Measurements from ENCODE around the gene ZBTB42.
A peak's percentile ranks its signal among the peaks of the same experiment; 100 is the strongest.
"Not testable (repeated sequence)": the region's sequence is repeated elsewhere in the genome, so short reads cannot be mapped to it uniquely, and the experiment has no call there.

ZBTB42 gene

DNA sequence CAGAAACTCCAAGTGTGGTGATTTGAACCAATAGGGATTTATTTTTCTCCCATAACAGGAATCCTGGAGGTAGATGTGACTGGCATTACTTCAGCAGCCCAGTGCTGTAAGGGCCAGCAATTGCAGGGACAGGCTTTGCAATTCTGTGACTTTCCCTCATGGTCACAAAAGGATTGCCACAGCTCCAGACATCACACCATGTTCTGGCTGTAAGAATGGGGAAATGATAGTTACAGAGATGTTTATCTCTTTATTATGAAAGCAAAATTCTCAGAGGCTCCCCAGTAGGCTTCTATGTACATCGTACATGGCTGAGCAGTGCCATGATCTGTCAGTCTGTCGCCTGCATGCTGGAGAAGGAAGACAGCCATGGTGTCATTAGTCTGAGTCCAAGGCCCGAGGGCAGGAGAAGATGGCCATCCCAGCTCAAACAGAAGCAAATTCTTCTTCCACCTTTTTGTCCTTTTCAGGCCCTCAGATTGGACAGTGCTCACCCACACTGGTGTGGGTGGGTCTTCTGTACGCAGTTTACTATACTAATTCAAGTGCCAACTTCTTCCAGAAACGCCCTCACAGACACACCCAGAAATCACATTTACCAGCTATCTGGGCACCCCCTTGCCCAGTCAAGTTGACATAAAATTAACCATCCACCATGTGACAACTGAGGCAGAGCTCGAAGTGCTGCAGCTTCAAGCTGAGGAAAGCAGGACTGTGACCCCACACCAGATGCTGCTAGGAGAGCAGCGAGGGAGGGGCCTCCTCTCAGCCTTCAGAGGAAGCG lies 17.2 kb downstream of the ZBTB42 start:
- no peak for DNase-seq

DNA sequence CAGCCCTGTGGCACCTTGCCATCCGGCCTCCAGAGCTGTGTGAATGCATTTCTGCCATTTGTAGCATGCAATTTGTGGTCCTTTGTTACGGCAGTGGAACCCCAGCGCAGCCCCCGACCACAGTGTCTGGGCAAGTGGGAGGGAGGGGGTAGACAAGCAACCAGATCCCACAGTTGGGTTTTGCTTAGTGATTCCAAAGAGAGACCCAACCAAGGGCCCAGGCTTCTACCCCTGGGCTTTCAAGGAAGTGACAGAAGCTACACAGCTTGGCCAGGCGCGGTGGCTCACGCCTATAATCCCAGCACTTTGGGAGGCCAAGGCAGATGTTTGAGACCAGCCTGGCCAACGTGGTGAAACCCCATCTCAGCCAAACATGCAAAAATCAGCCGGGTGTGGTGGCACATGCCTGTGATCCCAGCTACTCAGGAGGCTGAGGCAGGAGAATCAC lies 17.8 kb downstream of the ZBTB42 start:
- no peak for DNase-seq

- no peak for DNase-seq
Observed at GRCh38 chr14:104819361-104819781, 18.5 kb downstream of the ZBTB42 start.

DNA sequence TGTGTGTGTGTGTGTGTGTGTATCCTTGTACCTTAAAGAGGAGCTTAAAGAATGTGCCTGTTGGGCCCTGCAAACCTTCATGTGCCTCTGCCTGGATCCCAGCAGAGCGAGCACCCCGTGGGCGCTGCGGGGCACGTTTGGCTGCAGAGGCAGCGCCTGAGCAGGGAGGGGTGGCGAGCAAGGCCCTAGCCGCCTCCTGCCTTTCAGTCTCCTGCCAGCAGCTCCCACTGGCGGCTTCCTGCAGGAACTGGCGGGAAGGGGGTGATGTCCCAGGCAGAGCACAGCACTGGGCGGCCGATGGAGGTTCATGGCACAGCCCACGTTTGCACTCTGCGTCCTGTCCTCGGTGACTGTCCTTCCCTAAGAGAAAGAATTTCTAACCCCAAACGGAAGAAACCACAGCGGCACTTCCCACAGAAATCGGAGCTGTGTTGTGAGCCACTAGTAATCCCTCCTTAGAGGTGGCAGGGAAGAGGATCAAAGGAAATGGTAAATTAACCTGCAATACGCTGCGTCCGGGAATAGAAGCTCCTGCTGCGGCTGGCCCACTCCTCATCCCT lies 19.8 kb downstream of the ZBTB42 start:
- DNase-seq, result no peak

DNA sequence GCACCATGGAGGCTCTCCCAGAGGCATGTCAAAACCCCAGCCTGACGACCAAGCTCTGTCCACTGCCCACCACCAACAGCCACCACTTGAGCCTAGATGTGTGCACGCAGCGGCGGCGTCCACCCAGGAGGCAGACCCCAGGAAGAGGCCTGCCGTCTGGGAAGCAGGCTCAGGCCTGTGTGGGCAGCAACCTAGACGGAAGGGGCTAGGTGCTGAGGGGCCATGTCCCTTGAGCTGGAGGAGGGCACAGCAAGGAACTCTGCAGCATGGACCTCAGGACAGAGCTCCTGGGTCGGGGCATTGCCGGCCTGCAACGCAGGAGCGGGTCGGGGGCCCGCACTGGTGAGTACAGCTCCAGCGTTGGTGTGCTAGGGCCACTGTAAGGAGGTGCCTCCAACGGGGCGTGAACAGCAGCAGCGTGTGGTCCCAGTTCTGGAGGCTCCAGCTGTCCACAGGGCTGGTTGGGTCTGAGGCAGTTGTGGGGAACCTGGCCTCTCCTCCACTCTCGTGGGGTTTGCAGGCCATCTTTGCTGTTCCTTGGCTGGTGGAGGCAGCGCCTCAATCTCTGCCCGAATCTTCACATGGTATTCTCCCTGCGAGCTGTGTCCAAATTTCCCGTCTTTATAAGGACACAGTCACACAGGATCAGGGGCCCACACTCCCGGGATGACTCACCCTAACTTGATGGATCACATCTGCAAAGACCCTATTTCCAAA lies 20.5 kb downstream of the ZBTB42 start:
- DNase-seq, result no peak

- no peak for DNase-seq
Observed at GRCh38 chr14:104821971-104822608, 21.2 kb downstream of the ZBTB42 start.

- DNase-seq, result no peak
Observed at GRCh38 chr14:104822821-104823615, 22.1 kb downstream of the ZBTB42 start.

- DNase-seq, result no peak
Observed at GRCh38 chr14:104824353-104824997, 23.6 kb downstream of the ZBTB42 start.

- DNase-seq, result peak; percentile 91
Observed at GRCh38 chr14:104826189-104826860, 25.4 kb downstream of the ZBTB42 start.

DNA sequence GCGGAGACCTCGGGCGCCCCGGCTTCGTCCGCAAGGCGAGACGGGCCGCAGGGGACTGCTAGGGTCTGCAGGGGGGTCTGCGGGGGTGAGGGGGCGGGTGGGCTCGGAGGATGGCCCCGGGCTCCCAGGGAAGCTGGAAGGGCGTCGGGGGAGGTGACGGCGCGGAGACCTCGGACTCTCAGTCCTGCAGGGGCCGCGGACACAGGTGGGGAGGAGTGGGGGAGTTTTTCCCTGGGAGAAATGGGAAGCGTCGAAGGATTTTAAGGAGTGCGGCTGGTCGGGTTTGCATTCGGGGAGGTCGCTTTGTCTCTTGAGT lies 25.9 kb downstream of the ZBTB42 start:
- no peak for DNase-seq

- DNase-seq, result peak; percentile 28
Observed at GRCh38 chr14:104827177-104828055, 26.5 kb downstream of the ZBTB42 start.

DNA sequence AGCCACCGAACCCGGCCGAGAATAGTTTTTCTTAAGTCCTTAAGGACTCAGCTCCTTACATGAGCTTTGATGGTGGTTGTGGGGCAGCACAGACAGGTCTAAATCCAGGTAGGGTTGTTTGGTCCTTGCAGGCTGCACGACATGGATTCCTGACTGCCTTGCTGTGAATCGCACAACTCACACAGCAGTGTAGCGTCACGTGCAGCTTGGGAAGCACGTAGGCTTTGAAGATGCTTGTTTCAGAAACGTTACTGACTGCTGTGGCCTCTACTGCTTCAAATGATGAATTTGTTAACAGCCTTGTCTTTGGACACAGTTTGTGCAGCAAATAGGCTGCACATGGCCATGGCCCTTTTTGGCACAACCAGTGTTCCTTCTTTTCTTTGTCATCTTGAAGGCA lies 29.9 kb downstream of the ZBTB42 start:
- DNase-seq, result no peak

- not testable (repeated sequence) for DNase-seq
Observed at GRCh38 chr14:104836171-104836935, 35.5 kb downstream of the ZBTB42 start.

DNA sequence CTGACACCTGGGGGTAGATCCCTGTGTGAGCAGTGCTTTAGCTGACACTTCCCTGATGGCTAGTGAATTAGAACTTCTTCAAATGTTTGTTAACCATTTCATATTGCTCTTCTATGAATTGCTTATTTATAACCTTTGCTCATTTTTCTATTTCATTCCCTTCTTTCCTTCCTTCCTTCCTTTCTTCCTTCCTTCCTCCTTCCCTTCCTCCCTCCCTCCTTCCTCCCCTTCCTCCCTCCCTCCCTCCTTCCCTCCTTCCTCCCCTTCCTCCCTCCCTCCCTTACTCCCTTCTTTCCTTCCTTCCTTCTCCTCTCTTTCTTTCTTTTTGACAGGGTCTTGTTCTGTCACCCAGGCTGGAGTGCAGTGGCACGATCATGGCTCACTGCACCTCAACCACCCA lies 40.8 kb downstream of the ZBTB42 start:
- DNase-seq, result no peak

DNA sequence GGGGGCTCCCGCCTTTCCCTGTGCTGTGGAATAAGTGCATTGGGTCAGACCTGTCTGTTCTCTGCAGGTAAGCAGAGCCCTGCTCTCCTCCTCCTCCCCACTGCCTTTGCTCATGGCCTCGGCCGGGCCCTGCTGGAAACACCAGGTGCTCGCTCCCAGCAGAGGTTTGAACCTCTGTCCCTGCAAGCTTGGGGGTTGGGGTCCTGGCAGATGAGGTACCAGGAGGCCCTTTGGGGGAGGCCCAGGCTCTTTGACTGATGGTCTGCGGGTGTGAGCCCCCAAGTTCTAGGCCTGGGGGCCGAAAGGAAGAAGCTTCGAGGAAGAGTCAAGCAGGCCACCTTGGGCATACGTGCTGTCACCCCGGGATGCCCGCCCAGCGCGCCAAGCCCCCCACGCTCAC lies 42.1 kb downstream of the ZBTB42 start:
- DNase-seq, result no peak

GRCh38 chr14:104843442-104844305 lies 42.8 kb downstream of the ZBTB42 start:
- DNase-seq, result no peak

DNA sequence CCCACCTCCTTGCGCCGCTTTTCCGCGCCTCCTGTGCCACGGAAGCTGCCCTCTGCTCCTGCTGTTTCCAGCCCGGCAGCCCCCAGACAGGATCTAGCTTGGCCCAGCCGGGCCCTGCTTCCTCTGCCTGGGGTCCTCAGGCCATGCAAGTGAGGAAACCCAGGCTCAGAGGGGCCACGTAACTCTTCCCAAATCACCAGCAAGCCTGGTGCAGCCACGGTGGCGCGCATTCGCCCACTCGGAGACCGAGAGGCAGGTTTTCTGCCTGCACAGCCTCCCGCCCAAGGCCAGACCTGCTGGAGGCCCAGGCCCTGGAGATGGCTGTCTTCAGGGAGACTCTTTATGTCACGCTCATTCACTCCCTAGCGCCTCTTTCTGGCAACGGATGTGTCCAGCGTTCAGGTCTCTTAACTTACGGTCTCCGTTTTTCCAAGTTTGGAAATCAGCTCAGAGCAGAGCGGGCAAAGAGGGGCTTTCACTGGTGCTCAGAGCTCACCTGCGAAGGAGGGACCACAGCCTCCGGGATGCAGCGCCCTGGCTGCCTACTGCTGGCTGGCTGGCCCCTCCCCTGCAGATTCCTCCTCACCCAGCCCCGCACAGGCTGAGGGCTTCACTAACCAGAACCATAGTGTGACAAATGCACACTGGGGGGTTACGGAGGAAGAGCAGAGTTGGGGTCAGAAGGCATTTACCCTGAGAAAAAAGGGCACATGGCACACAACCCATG lies 43.6 kb downstream of the ZBTB42 start:
- DNase-seq, result no peak

- DNase-seq, result no peak
Observed at GRCh38 chr14:104845033-104845666, 44.2 kb downstream of the ZBTB42 start.
